HG02678 (cell line): Measurements from ENCODE around the gene INSL3.
A peak's percentile ranks its signal among the peaks of the same experiment; 100 is the strongest.

Source experiments
- ATAC-seq: cut with Tn5 transposase; IDR thresholded peaks from one replicate; pipeline ENCODE4 v1.9.1; 2021; ENCODE audit warnings: mild to moderate bottlenecking, moderate library complexity; ENCODE audit not compliant: unreplicated experiment

Gene INSL3, protein sequence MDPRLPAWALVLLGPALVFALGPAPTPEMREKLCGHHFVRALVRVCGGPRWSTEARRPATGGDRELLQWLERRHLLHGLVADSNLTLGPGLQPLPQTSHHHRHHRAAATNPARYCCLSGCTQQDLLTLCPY

GRCh38 chr19:17821190-17821589, at the start of gene INSL3:
Gene INSL3 (minus strand): TSS chr19:17821519. CDS start chr19:17821506, 13 bp downstream.
- ATAC-seq = no peak

DNA sequence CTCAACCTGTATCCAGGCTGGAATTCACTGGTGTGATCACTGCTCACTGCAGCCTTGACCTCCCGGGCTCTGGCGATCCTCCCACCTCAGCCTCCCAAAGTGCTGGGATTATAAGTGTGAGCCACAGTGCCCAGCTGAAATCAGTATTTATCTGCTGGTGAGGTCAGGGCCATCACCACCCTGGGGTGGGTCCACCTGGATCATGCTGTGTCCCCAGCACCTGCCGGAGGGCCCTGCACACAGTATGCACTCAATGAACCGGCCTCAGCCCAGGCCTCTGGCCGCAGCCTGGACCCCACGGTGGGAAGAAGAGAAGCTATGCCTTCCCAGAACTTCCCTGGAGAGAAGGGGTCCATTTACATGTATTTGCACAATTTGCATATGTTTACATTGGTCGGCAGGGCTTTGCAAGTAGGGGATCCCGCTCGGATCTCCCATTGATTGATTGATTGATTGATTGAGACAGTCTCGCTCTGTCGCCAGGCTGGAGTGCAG, 47.8 kb upstream of the INSL3 start:
- no peak for ATAC-seq

DNA sequence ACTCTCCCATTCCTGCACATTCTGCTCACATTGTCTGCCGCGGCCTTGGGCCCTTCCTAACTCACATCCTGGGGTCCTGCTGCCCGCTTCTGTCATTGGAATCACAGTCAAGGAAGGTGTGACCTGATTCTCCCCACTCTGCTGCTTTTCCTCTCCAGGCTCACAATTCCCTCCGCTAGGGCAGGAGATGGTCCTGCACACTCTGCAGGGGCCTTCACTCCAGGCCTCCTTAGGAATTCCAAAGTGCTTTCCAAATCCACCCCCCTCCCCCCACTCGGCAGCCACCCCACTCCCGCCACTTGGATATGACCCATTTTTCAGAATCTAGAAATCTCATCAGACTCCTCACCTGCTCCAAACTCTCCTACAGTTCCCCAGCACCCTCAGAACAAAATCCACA, 47.4 kb upstream of the INSL3 start:
- ATAC-seq = no peak

DNA sequence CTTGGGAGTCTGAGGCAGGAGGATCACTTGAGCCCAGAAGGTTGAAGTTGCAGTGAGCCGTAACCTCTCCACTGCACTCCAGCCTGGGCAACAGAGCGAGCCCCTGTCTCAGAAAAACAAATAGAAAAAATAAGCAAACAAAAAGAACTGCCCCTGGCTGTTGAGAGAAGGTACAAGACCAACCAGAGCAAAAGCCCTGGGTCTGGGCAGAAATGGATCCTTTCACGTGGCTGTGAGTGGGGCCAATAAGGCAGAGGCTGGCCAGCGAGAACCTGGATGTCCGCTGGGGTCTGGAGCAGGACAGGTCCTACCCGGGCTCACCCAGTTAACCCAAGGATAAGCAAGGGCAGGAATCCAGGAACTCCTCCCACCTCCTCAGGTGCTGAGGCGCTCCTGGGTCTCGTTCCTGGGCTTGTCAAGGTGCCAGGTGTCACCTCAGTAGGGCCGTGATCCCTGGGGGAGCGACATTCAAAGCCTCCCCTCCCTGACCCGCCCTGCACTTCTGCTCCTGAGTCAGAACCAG, 45.7 kb upstream of the INSL3 start:
- ATAC-seq = no peak

GRCh38 chr19:17866312-17866963, 45.1 kb upstream of the INSL3 start:
- ATAC-seq = no peak

DNA sequence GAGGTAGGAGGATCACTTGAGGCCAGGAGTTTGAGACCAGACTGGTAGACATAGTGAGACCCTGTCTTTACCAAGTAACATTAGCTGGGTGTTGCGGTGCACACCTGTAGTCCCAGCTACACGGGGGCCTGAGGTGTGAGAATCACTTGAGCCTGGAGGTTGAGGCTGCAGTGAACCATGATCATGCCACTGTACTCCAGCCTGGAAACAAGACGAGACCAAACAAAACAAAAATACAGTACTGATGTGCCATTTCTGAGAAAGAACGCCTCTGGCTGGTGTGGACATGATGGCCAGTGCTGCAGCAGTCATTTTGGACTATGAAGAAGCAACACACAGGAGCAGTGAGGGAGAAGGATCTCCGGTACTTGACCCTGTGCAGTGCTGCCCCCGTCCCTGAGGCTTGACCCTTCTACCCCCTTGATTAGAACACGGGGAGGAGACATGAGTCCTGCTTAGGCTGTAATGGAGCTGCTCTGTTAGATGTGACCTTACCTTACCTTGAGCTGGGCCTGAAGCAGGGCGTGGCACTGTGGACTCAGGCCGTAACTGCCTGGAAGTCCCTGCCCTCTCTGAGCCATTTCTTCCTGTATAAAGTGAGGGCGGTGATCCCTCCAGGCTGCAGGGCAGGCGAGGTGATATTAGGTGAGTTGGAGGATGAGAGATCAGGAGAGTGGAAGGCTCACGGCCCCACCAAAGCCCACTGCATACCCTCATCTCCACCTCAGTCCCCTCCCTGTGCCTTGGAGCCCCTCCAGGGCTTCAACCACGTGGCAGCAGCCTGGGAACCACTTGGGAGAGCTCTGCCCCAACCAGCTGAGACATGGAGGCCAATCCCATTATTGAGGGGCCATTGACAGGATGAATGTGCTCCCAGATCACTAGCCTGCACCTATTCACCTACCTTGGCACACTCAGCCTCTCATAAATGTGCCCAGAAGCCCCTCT, 44.3 kb upstream of the INSL3 start:
- no peak for ATAC-seq

DNA sequence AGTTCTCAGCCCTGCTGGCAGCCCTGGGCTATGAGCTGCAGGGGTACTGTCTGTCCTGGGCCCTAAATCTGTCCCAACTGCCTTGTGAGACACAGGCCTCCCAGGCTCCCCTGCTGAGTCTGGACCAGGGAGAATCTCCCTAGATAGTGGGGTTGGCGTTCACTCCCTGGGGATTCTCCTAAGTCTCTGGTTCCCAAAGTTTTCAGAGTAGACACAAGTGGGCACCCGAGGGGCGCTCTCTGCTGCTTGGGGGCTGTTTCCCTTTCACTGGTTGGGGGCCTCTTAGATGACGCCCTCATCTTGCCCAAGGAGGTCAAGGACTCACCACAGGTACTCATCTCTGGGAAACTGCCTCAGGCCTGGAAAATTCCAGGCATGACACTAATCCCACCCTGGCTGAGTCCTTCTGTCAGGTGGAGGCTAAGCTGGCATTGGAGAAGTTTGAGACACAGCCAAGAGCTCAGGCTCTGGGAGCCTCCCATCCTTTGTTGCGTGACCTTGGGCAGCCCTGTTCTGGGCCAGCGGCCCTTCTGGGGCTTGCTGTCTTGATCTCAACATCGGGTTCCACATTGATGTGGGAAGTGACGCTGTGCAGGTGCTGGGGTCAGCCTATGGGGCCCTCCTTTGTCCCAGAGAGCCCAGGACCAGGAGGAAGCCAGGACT, 42.3 kb upstream of the INSL3 start:
- ATAC-seq = no peak

GRCh38 chr19:17862711-17863519, 41.6 kb upstream of the INSL3 start:
- no peak for ATAC-seq

DNA sequence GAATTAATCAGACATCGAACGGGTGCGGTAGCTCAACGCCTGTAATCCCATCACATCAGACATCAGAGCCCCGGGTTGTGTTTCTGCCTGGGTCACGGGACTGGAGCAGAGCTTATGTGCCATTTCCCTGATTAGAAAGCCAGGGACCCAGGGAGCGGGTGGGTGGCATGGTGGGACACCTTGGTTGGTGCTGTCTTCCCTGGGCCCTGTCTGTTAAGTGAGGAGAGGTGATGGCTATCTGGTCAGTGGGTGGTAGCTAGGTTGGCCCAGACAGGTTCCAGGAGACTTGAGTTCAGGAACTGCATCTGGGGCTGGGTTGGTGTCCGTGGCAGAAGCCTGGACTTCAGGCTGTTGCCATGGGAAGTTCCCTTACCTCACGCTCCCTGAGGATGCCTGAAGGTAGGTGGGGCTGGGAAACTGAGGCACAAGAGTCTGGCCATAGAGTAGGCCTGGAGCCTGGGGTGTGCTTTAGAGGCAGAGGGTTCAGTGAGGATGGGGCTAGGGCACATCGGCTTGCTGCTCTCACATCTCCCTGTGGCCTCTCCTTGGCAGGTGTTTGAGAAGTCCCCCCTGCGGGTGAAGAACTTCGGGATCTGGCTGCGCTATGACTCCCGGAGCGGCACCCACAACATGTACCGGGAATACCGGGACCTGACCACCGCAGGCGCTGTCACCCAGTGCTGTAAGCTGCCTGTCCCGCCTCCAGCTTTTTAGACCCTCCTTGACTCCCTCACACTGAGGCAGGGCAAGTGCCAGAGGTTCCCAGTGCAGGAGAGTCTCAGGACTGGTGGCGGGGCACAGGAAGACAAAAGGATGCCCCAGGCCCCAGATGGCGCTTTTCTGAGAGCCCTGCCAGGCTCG, 40.5 kb upstream of the INSL3 start:
- ATAC-seq = no peak

DNA sequence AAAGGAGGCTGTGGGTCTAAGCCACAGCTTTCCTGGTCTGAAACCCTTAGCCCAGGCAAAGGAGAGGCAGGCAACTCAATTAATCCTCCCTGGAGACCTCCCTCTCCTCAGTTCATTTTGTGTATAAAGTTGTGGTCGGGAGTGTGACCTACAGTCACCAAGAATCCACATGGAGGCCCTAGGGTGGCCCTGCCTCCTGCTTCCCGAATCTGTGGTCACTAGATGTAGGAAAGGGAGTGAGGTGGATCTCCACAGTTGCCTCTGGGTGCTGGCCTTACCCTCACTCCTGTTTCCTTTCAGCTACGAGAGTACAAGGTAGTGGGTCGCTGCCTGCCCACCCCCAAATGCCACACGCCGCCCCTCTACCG, 39.7 kb upstream of the INSL3 start:
- ATAC-seq = no peak

GRCh38 chr19:17860331-17860992, 39.1 kb upstream of the INSL3 start:
- ATAC-seq = no peak

DNA sequence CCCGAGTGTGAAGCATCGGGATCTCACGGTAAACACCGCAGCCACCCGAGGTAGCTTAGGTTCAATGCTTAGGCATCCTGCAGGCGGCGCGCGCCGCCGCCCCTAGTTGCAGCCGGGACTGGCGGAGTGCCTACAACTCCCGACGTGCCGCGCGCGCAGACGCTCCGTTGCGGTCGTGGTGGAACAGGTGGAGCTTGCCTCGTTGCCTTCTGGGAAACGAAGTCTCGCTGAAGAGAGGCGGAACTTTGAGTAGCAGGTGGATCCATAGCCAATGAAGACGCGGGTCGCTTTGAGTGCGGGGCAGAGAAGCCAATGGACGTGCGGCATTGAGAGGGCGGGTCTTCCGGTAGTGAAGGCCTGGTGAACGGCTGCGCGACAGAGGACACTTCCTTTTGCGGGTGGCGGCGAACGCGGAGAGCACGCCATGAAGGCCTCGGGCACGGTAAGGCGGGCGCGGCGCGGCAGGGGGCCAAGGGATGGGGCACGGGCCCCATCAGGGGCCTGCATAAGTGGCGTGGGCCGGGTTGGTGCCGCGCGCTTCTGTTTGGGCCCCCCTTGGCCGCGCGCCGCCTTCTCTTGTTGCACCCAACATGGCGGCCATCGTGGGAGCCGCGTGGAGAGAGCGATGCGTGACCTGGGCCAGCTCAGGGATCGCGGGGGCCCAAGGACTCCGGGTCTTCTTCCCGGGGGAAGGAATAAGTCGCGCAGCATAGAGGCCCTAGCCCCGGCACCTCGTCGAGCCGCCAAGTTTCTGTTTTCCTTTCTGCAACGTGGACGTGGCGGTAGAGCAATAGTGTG, 38.4 kb upstream of the INSL3 start, which contains the start of gene RPL18A:
TSS of gene RPL18A (plus strand) at position 378 of the 798 bp plus-strand sequence. CDS start at position 425, 47 bp downstream.
- ATAC-seq = peak; percentile 93

DNA sequence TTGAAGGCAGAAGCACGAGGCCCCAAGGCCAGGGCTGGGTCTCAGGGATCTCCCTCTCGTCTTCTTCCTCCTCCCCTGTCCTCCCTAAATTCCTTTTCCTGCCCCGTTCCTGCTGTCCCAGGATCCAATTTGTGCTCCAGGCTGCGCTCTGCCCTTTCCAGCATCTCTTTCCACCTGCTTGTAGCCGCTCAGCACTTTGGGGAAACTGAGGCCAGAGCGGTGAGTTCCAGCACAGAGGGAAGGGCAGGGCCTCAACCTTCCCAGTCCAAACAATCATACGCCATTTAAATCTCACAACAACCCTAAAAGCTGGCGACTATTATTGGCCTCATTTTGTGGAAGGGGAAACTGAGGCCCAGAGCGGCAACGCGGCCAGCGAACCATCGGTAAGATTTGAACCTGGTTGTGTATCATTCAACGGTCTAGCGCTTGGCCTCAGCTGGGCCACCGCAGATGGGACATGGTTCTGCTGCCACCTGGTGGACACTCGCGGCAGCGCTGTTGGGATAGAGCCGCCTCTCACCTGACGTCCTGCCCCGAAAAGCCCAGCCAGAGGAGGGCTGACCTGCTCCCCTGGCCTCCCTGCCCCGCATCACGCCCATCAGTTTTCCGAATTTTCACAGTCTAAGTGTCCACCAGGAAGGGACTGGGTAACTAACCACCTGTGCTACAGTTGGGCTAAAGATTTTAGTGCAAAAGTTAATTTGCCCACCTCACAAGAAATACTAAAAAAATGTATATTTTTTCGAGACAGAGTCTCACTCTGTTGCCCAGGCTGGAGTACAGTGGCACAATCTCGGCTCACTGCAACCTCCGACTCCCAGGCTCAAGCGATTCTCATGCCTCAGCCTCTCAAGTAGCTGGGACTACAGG, 34.2 kb upstream of the INSL3 start:
- ATAC-seq = no peak

GRCh38 chr19:17854061-17854460, 32.7 kb upstream of the INSL3 start:
- ATAC-seq = no peak

DNA sequence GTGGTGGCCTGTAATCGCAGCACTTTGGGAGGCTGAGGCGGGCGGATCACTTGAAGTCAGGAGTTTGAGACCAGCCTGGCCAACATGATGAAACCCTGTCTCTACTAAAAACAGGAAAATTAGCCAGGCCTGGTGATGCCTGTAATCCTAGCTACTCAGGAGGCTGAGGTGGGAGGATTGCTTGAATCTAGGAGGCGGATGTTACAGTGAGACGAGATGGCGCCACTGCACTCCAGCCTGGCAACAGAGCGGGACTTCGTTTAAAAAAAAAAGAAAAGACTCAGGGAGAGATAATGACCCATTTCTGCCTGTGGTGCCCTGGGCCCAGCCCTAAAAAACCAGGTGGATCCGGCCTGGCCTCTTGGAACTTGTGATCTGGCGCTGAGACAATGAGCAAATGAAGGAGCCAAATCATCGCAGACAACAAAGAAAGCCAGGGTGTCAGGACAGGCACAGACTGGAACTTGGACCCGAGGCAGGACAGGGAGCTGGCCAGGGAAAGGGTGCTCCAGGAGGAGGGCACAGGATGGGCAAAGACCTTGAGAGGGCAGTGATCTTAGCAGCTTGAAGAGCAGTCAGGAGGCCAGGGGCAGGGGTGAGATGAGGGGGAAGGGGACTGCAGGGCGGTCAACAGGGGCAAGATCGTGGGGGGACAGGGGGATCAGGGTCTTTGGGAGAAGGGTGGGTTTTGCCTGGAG, 27.4 kb upstream of the INSL3 start:
- no peak for ATAC-seq
